ENCODE data around the gene RALGAPA1.

Gene RALGAPA1

GRCh38 chr14:35549551-35549950, 259.5 kb downstream of the RALGAPA1 start:
- no peak for DNase-seq

GRCh38 chr14:35543006-35543405, 266.1 kb downstream of the RALGAPA1 start:
- no peak for DNase-seq

- no peak for DNase-seq
Observed at GRCh38 chr14:35539969-35540368, 269.1 kb downstream of the RALGAPA1 start.

- peak in 2 of 51 donors; percentile 13 to 33 for DNase-seq
Observed at GRCh38 chr14:35535483-35536112, 273.5 kb downstream of the RALGAPA1 start.

GRCh38 chr14:35534873-35535482, 274.1 kb downstream of the RALGAPA1 start:
- peak in 30 of 51 donors; percentile 2 to 64 (median 27) for DNase-seq

- peak in 5 of 51 donors; percentile 2 to 38 (median 25) for DNase-seq
Observed at GRCh38 chr14:35534208-35534872, 274.8 kb downstream of the RALGAPA1 start.

- DNase-seq, result peak in 32 of 51 donors; percentile 4 to 66 (median 42)
Observed at GRCh38 chr14:35533357-35534207, 275.5 kb downstream of the RALGAPA1 start, which contains the start of gene INSM2. INSM2 (plus strand) TSS chr14:35534164; CDS start chr14:35534253, 89 bp downstream.

GRCh38 chr14:35532783-35533356, 276.2 kb downstream of the RALGAPA1 start:
- peak in 1 of 51 donors; percentile 33 for DNase-seq

- no peak for DNase-seq
Observed at GRCh38 chr14:35531960-35532747, 276.9 kb downstream of the RALGAPA1 start.

- DNase-seq, result no peak
Observed at GRCh38 chr14:35526962-35527361, 282.1 kb downstream of the RALGAPA1 start.

- no peak for DNase-seq
Observed at GRCh38 chr14:35525695-35526094, 283.4 kb downstream of the RALGAPA1 start.

- no peak for DNase-seq
Observed at GRCh38 chr14:35519986-35520385, 289.1 kb downstream of the RALGAPA1 start.

- no peak for DNase-seq
Observed at GRCh38 chr14:35515916-35516315, 293.2 kb downstream of the RALGAPA1 start.

- no peak for DNase-seq
Observed at GRCh38 chr14:35512765-35513164, 296.3 kb downstream of the RALGAPA1 start.

GRCh38 chr14:35509846-35510245, 299.2 kb downstream of the RALGAPA1 start:
- DNase-seq, result no peak

- DNase-seq, result no peak
Observed at GRCh38 chr14:35506927-35507326, 302.2 kb downstream of the RALGAPA1 start.

GRCh38 chr14:35506461-35506860, 302.6 kb downstream of the RALGAPA1 start:
- no peak for DNase-seq

- DNase-seq, result no peak
Observed at GRCh38 chr14:35504260-35504659, 304.8 kb downstream of the RALGAPA1 start.

- DNase-seq, result no peak
Observed at GRCh38 chr14:35503646-35504045, 305.4 kb downstream of the RALGAPA1 start.

- no peak for DNase-seq
Observed at GRCh38 chr14:35499180-35499579, 309.9 kb downstream of the RALGAPA1 start.

Data from hypothalamus (tissue), 51 donors.